A673 (cell line): Measurements from ENCODE around the gene CRISPLD2.

Source experiments
- EZH2 ChIP-seq: fragments of 200-600 bp; sonication (generic); IDR thresholded peaks from 2 replicates; pipeline ENCODE4 v1.6.1; 2017; ENCODE audit warnings: borderline replicate concordance, low read depth, mild to moderate bottlenecking, mixed read lengths, antibody characterized with exemption, low read length; ENCODE audit not compliant: poor library complexity, severe bottlenecking
- TF ChIP-seq, protein P1 (sequence below): fragments of 300-800, 200-600 bp; sonication (generic); conservative IDR thresholded peaks from 2 replicates; pipeline ENCODE4 v1.5.1; 2017; ENCODE audit warnings: low read depth, mild to moderate bottlenecking, antibody characterized with exemption, low read length, moderate library complexity, mixed read lengths

DNA sequence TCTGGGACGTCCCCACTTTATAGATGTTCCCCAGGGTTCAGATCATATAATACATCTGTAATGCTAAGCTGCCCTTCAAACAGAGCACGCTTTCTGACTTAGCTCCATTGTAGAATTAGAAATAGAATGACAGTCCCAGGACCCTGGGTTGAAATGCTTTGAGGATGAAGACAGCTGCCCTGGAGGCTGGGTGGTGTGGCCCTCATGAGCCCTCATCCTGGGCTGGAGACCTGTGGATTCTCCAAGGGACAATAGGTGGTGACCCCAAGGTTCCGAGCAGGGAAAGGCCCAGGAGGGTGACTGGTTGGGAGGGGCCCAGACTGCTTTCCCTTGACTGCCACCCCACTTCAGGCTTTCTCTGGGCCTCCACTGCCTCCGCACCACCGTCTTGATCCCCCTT is 59.0 kb downstream of the CRISPLD2 start:
- TF ChIP-seq, protein P1, sequence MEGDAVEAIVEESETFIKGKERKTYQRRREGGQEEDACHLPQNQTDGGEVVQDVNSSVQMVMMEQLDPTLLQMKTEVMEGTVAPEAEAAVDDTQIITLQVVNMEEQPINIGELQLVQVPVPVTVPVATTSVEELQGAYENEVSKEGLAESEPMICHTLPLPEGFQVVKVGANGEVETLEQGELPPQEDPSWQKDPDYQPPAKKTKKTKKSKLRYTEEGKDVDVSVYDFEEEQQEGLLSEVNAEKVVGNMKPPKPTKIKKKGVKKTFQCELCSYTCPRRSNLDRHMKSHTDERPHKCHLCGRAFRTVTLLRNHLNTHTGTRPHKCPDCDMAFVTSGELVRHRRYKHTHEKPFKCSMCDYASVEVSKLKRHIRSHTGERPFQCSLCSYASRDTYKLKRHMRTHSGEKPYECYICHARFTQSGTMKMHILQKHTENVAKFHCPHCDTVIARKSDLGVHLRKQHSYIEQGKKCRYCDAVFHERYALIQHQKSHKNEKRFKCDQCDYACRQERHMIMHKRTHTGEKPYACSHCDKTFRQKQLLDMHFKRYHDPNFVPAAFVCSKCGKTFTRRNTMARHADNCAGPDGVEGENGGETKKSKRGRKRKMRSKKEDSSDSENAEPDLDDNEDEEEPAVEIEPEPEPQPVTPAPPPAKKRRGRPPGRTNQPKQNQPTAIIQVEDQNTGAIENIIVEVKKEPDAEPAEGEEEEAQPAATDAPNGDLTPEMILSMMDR, result no peak
- no peak for TF ChIP-seq EZH2
